Measurements from ENCODE around the gene WWP2.

The WWP2 gene

GRCh38 chr16:69917739-69918138 is 155.6 kb downstream of the WWP2 start (continued):
- TF ChIP-seq ZNF76 (tag by site-specific recombination; IDR thresholded peaks at IDR 0.05; ENCODE audit: borderline replicate concordance, low read depth) (no peak), ZNF24 (tag by site-specific recombination; IDR thresholded peaks at IDR 0.05) (no peak), ZNF777 (tag by site-specific recombination; IDR thresholded peaks at IDR 0.05; ENCODE audit: borderline replicate concordance) (no peak), ZBTB7A (tag by site-specific recombination; IDR thresholded peaks at IDR 0.05; ENCODE audit: low read depth) (no peak), ZNF561 (tag by site-specific recombination; IDR thresholded peaks at IDR 0.05; ENCODE audit: borderline replicate concordance) (no peak), ZNF626 (tag by site-specific recombination; IDR thresholded peaks at IDR 0.05) (no peak)

GRCh38 chr16:69918241-69918640 is 156.1 kb downstream of the WWP2 start:
- Histone ChIP-seq H3K9me3 (ENCODE audit: control insufficient read depth, insufficient read depth, low read depth, low read length) (no peaks in the 10 kb centered on the region), H3K4me1 (ENCODE audit: control insufficient read depth, insufficient read depth, low read length) (no peaks in the 10 kb centered on the region), H3K27ac (ENCODE audit: extremely low read depth, low read depth, low read length) (no peak overlapping the region), H3K36me3 (ENCODE audit: control insufficient read depth in 2 of 2, insufficient read depth in 1 of 2, low read length in 2 of 2) (no peaks in the 10 kb centered on the region), H3K4me3 (ENCODE audit: low read depth, low read length) (no peak overlapping the region)
- ChIA-PET CTCF (interaction anchor here (1.4 to 3.0 kb wide), 2 partner anchors 12 to 18 kb away, joined by 3 to 28 read pairs; no protein-coding TSS in a partner anchor), POLR2A (interaction anchor here (1.2 kb wide), 1 partner anchor 13 kb away, joined by 3 read pairs; no protein-coding TSS in a partner anchor)
- TF ChIP-seq ZSCAN5A (tag by site-specific recombination; IDR thresholded peaks at IDR 0.05) (no peak), ZNF501 (tag by site-specific recombination; IDR thresholded peaks at IDR 0.05) (no peak), ZBTB49 (tag by site-specific recombination; IDR thresholded peaks at IDR 0.05; ENCODE audit: low read depth) (no peak), ZNF707 (tag by site-specific recombination; IDR thresholded peaks at IDR 0.05) (no peak), SETDB1 (IDR thresholded peaks at IDR 0.05; ENCODE audit: insufficient read length, low read length) (no peak), ZNF239 (tag by site-specific recombination; IDR thresholded peaks at IDR 0.05) (no peak), ZNF792 (tag by site-specific recombination; IDR thresholded peaks at IDR 0.05) (no peak), ZNF248 (tag by site-specific recombination; IDR thresholded peaks at IDR 0.05) (no peak), PATZ1 (tag by site-specific recombination; IDR thresholded peaks at IDR 0.05) (no peak), PRDM6 (tag by site-specific recombination; IDR thresholded peaks at IDR 0.05) (no peak), HOXC10 (CRISPR knock-in tag; IDR thresholded peaks at IDR 0.05) (no peak), ZNF558 (tag by site-specific recombination; IDR thresholded peaks at IDR 0.05) (no peak), ZNF544 (tag by site-specific recombination; IDR thresholded peaks at IDR 0.05) (no peak), ZNF202 (tag by site-specific recombination; IDR thresholded peaks at IDR 0.05; ENCODE audit: borderline replicate concordance) (no peak)

Measured in HEK293 (cell line).